IMR-90 (cell line): ENCODE results near the gene CYP17A1. TPM values are rescaled to one million over a fixed set of nuclear protein-coding genes. Genes with fewer than 3 reads are reported as not detected.

Experiments used
- ATAC-seq: fragments of 200-7000 bp; cut with Tn5 transposase; 2 replicates; pipeline ENCODE4 v1.9.1; 2020; ENCODE audit warnings: low read depth, mild to moderate bottlenecking, moderate library complexity
- BruUV-seq: library from RNA; stranded (reverse); fragments of 400-500 nt; replicated peaks from 2 replicates; lab custom pipeline; 2021; lab: Mats Ljungman, UMichigan
- CTCF ChIA-PET: fragments of 300-600 bp; formaldehyde crosslinking; extraction: SDS; loops from one replicate; lab custom pipeline; 2021; ENCODE audit warnings: antibody characterized with exemption; lab: Yijun Ruan, JAX
- POLR2A ChIA-PET: fragments of 300-600 bp; sonication (Branson Sonifier 250); formaldehyde crosslinking; loops from one replicate; lab custom pipeline; 2022; ENCODE audit warnings: antibody characterized with exemption; ENCODE audit not compliant: unreplicated experiment; lab: Charles Lee
- DNase-seq: peaks from one replicate; pipeline ENCODE4 v3.0.0; 2013
- H2AFZ ChIP-seq: replicated peaks from 2 replicates; pipeline ENCODE3; 2013; ENCODE audit warnings: low read length, mild to moderate bottlenecking; ENCODE audit not compliant: poor library complexity
- H2AK5ac ChIP-seq: 2 replicates; pipeline ENCODE4 v1.6.1; 2013; ENCODE audit warnings: low read depth, low read length, inconsistent platforms
- H2AK9ac ChIP-seq: replicated peaks from 2 replicates; pipeline ENCODE3; 2013; ENCODE audit warnings: mild to moderate bottlenecking, low read depth, low read length, moderate library complexity; ENCODE audit not compliant: poor library complexity
- H2BK120ac ChIP-seq: 2 replicates; pipeline ENCODE4 v1.6.1; 2013; ENCODE audit warnings: low read depth, low read length, inconsistent platforms
- H2BK15ac ChIP-seq: 3 replicates; pipeline ENCODE4 v1.6.1; 2013; ENCODE audit warnings: low read depth, low read length, inconsistent platforms
- H2BK20ac ChIP-seq: 2 replicates; pipeline ENCODE4 v1.6.1; 2013; ENCODE audit warnings: low read depth, mild to moderate bottlenecking, inconsistent platforms, low read length, moderate library complexity
- H2BK5ac ChIP-seq: 2 replicates; pipeline ENCODE4 v1.6.1; 2013; ENCODE audit warnings: mild to moderate bottlenecking, low read depth, low read length, inconsistent platforms; ENCODE audit not compliant: poor library complexity, severe bottlenecking
- H3K14ac ChIP-seq: replicated peaks from 2 replicates; pipeline ENCODE4 v1.6.1; 2013; ENCODE audit warnings: low read depth, low read length, inconsistent platforms
- H3K18ac ChIP-seq: 2 replicates; pipeline ENCODE4 v1.6.1; 2013; ENCODE audit warnings: low read depth, low read length, control low read depth
- H3K23ac ChIP-seq: 2 replicates; pipeline ENCODE4 v1.6.1; 2013; ENCODE audit warnings: low read depth, low read length, inconsistent platforms
- H3K27ac ChIP-seq: 2 replicates; pipeline ENCODE4 v1.5.1; 2013; ENCODE audit warnings: mild to moderate bottlenecking, control low read depth, low read length; ENCODE audit not compliant: insufficient read depth
- H3K27me3 ChIP-seq: 2 replicates; pipeline ENCODE4 v1.6.1; 2013; ENCODE audit warnings: low read length; ENCODE audit not compliant: control insufficient read depth, insufficient read depth
- H3K36me3 ChIP-seq: 2 replicates; pipeline ENCODE4 v1.6.1; 2013; ENCODE audit warnings: low read length, mixed read lengths; ENCODE audit not compliant: control insufficient read depth, insufficient read depth
- H3K4ac ChIP-seq: 2 replicates; pipeline ENCODE4 v1.6.1; 2013; ENCODE audit warnings: low read depth, low read length, inconsistent platforms
- H3K4me1 ChIP-seq: 2 replicates; pipeline ENCODE4 v1.6.1; 2013; ENCODE audit warnings: low read length, mixed read lengths; ENCODE audit not compliant: control insufficient read depth, insufficient read depth
- H3K4me2 ChIP-seq: 2 replicates; pipeline ENCODE4 v1.6.1; 2013; ENCODE audit warnings: low read depth, mild to moderate bottlenecking, control low read depth, low read length, moderate library complexity
- H3K4me3 ChIP-seq: 2 replicates; pipeline ENCODE4 v1.5.1; 2013; ENCODE audit warnings: low read depth, mild to moderate bottlenecking, control low read depth, low read length, moderate library complexity; ENCODE audit not compliant: insufficient read depth
- H3K56ac ChIP-seq: 2 replicates; pipeline ENCODE4 v1.6.1; 2013; ENCODE audit warnings: low read length, inconsistent platforms; ENCODE audit not compliant: insufficient read depth; ENCODE audit errors: extremely low read depth
- H3K79me1 ChIP-seq, 2 experiments: 2 replicates each; pipeline ENCODE4 v1.6.1; 2013; ENCODE audit warnings: low read length in 2 of 2, inconsistent platforms in 1 of 2, low read depth in 1 of 2
- H3K9ac ChIP-seq: 2 replicates; pipeline ENCODE4 v1.6.1; 2013; ENCODE audit warnings: low read depth, low read length, control low read depth
- H3K9me1 ChIP-seq: 2 replicates; pipeline ENCODE4 v1.6.1; 2013; ENCODE audit warnings: low read length, inconsistent platforms; ENCODE audit not compliant: insufficient read depth
- H3K9me3 ChIP-seq: 2 replicates; pipeline ENCODE4 v1.6.1; 2013; ENCODE audit warnings: low read length; ENCODE audit not compliant: control insufficient read depth, insufficient read depth
- H4K20me1 ChIP-seq: 2 replicates; pipeline ENCODE4 v1.6.1; 2013; ENCODE audit warnings: low read length, inconsistent platforms; ENCODE audit not compliant: insufficient read depth
- H4K5ac ChIP-seq: 2 replicates; pipeline ENCODE4 v1.6.1; 2013; ENCODE audit warnings: mild to moderate bottlenecking, low read depth, low read length, control low read depth
- H4K8ac ChIP-seq, 2 experiments: 2 replicates each; pipeline ENCODE4 v1.6.1; 2013; ENCODE audit warnings: low read depth in 2 of 2, low read length in 2 of 2, control low read depth in 1 of 2, inconsistent platforms in 1 of 2
- H4K91ac ChIP-seq: 2 replicates; pipeline ENCODE4 v1.6.1; 2013; ENCODE audit warnings: low read depth, low read length, inconsistent platforms; ENCODE audit not compliant: insufficient read depth
- CEBPB ChIP-seq: IDR thresholded peaks from 2 replicates; pipeline ENCODE4 v1.6.1; 2012; ENCODE audit warnings: low read depth, low read length, improper control_type of control experiment
- CHD1 ChIP-seq: IDR thresholded peaks from 2 replicates; pipeline ENCODE4 v1.6.1; 2012; ENCODE audit warnings: low read depth, low read length, improper control_type of control experiment
- FOS ChIP-seq: fragments of 150-350 bp; IDR thresholded peaks from 2 replicates; pipeline ENCODE4 v1.6.1; 2016; ENCODE audit warnings: low read depth, low read length
- MAZ ChIP-seq: IDR thresholded peaks from 2 replicates; pipeline ENCODE4 v1.6.1; 2012; ENCODE audit warnings: low read depth, mild to moderate bottlenecking, low read length, improper control_type of control experiment, moderate library complexity, borderline replicate concordance
- MXI1 ChIP-seq: IDR thresholded peaks from 2 replicates; pipeline ENCODE4 v1.6.1; 2012; ENCODE audit warnings: low read depth, mild to moderate bottlenecking, low read length, moderate library complexity, borderline replicate concordance
- NFE2L2 ChIP-seq: fragments of 150-350 bp; IDR thresholded peaks from 2 replicates; pipeline ENCODE4 v1.6.1; 2016; ENCODE audit warnings: low read depth, mild to moderate bottlenecking, low read length
- WGBS, 2 experiments: methylation state at CpG; one replicate each; pipeline versions ENCODE4 v1.1.5 to v1.1.7; 2013; ENCODE audit warnings: missing lambda C conversion rate in 2 of 2; ENCODE audit not compliant: insufficient read length in 1 of 2; ENCODE audit errors: extremely low coverage in 2 of 2; 5-methylcytosine and 5-hydroxymethylcytosine counted together
- dilution Hi-C: fragments of 300-500 bp; cut with HindIII; formaldehyde crosslinking; loops from one replicate; pipeline ENCODE4 v1.14.3; 2018; ENCODE audit warnings: low sequenced_read_pairs; ENCODE audit not compliant: unreplicated experiment
- in situ Hi-C: fragments of 300-500 bp; cut with MboI; formaldehyde crosslinking; loops from 3 replicates; pipeline ENCODE4 v1.14.3; 2019; ENCODE audit warnings: low sequenced_read_pairs, inconsistent platforms, mixed read lengths
- intact Hi-C: fragments of 100-400 bp; cut with micrococcal nuclease; formaldehyde crosslinking; loops from 2 replicates; pipeline ENCODE4 v1.10.0; 2022
- polyA plus RNA-seq, 3 experiments: library from polyadenylated mRNA; depleted of rRNA; stranded (reverse); fragments of >200 nt; gene quantifications; 2 replicates each; pipeline ENCODE4 v1.2.3, GENCODE V29; 2012; ENCODE audit warnings: low replicate concordance in 1 of 3
- total RNA-seq: library from RNA; depleted of rRNA; stranded (reverse); fragments of >200 nt; gene quantifications from 2 replicates; pipeline ENCODE4 v1.2.3, GENCODE V29; 2012
- TF ChIP-seq, protein P1 (sequence below): fragments of 150-350 bp; IDR thresholded peaks from 2 replicates; pipeline ENCODE4 v1.6.1; 2017; ENCODE audit warnings: mild to moderate bottlenecking, antibody characterized with exemption, low read length, low read depth

Gene CYP17A1
- total and polyA plus RNA-seq, 2 of the 4 experiments (the other 2 are of a cell fraction), result not detected

DNA sequence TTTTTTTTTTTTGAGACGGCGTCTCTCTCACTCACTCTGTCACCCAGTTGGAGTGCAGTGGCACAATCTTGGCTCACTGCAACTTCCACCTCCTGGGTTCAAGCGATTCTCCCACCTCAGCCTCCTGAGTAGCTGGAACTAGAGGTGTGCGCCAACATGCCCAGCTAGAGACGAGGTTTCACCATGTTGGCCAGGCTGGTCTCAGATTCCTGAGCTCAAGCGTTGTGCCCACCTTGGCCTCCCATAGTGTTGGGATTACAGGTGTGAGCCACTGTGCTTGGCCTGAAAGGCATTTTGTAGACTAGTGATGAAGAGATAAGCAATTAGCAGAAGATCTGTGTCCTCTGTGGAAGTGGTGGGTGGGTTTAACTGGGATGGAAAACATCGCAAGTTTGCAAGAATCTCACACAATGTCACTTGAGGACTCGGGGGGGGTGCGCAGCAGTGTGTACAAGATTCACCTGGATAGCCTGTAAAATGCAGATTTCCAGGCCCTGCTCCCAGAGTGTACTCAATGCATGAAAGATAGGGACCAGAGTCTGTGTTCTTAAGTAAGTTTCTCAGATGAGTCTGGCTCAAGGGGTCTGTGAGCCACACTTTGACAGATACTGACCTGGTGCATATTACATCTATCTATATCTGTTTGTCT lies 10.9 kb downstream of the CYP17A1 start:
- CTCF ChIA-PET, result interaction anchor here (0.6 kb wide), 1 partner anchor 656 kb away, joined by 3 read pairs; no protein-coding TSS in a partner anchor

More for the DNA sequence above, 10.9 kb downstream of the CYP17A1 start:
- Histone ChIP-seq H3K9ac (no peak overlapping the region), H3K4ac (no peak overlapping the region), H3K79me1 (no peaks in the 10 kb centered on the region), H2BK20ac (no peak overlapping the region), H2AK5ac (no peak overlapping the region), H4K8ac (no peak overlapping the region), H3K18ac (no peak overlapping the region), H3K23ac (no peak overlapping the region), H4K20me1 (no peaks in the 10 kb centered on the region), H3K4me2 (no peak overlapping the region), H4K5ac (no peak overlapping the region), H2BK5ac (no peak overlapping the region), H3K9me1 (no peaks in the 10 kb centered on the region), H4K91ac (no peak overlapping the region), H3K56ac (no peak overlapping the region), H3K27me3 (peaks cover 4% of the 10 kb centered on the region), H2BK120ac (no peak overlapping the region), H3K27ac (no peak overlapping the region), H3K36me3 (no peaks in the 10 kb centered on the region), H3K9me3 (no peaks in the 10 kb centered on the region), H2BK15ac (no peak overlapping the region), H3K14ac (no peak overlapping the region), H2AK9ac (no peak overlapping the region), H3K4me1 (no peaks in the 10 kb centered on the region), H2AFZ (no peak overlapping the region), H3K4me3 (no peak overlapping the region)
- in situ Hi-C loops, result no loop called here
- BruUV-seq, result no TSS peak
- 95% methylated on average over 3 of the region's 9 CpGs; no CpG with 5 or more reads in 1 of the 2 experiments for WGBS, 2 experiments
- dilution Hi-C loops, result no loop called here
- intact Hi-C loops, result no loop called here
- TF ChIP-seq NFE2L2 (no peak), FOS (no peak), MAZ (no peak), MXI1 (no peak), CEBPB (no peak), CHD1 (no peak)
- TF ChIP-seq, protein P1, sequence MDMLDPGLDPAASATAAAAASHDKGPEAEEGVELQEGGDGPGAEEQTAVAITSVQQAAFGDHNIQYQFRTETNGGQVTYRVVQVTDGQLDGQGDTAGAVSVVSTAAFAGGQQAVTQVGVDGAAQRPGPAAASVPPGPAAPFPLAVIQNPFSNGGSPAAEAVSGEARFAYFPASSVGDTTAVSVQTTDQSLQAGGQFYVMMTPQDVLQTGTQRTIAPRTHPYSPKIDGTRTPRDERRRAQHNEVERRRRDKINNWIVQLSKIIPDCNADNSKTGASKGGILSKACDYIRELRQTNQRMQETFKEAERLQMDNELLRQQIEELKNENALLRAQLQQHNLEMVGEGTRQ, result no peak
- ATAC-seq (no peak), DNase-seq (no peak)
- POLR2A ChIA-PET, result no interaction called here
